ENCODE results near the gene VPS37D. TPM values are rescaled to one million over a fixed set of nuclear protein-coding genes. Genes with fewer than 3 reads are reported as not detected.
"Not testable (repeated sequence)": the region's sequence is repeated elsewhere in the genome, so short reads cannot be mapped to it uniquely, and the experiment has no call there.

Gene VPS37D, protein sequence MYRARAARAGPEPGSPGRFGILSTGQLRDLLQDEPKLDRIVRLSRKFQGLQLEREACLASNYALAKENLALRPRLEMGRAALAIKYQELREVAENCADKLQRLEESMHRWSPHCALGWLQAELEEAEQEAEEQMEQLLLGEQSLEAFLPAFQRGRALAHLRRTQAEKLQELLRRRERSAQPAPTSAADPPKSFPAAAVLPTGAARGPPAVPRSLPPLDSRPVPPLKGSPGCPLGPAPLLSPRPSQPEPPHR
- 5.8 and 5.9 TPM in 2 replicates for total RNA-seq

DNA sequence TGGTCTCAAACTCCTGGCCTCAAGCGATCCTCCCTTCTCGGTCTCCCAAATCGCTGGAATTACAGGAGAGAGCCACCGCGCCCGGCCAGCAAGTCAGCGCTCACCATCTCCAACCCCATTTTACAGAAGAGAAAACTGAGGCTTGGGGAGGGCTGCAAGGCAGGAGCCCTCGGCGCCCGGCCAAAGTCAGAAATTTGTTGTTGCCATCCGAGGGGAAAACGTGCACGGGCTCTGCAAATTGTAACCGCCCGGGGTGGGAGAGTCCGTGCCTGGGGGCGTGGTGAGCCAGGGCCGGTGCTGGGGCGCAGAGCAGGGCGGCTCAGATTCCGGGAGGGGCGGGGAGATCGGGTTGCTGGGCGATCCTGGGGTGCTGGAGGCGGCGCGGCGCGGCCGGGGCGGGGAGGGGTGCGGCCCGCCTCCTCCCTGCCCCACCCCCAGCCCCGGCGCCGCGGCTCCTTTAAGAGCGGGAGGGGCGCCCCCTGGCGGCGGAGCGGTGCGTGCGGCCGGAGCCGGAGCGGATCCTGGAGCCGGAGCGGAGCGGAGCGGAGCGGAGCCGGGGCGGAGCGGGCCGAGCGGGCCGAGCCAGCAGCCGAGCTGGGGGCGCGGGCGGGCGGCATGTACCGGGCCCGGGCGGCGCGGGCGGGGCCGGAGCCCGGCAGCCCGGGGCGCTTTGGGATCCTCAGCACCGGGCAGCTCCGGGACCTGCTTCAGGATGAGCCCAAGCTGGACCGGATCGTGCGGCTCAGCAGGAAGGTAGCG, at the start of gene VPS37D:
Gene VPS37D, plus strand, starts transcription at position 488 of the 759 bp plus-strand sequence. Its CDS starts 128 bp downstream, at position 616.
- TF ChIP-seq, protein P1, sequence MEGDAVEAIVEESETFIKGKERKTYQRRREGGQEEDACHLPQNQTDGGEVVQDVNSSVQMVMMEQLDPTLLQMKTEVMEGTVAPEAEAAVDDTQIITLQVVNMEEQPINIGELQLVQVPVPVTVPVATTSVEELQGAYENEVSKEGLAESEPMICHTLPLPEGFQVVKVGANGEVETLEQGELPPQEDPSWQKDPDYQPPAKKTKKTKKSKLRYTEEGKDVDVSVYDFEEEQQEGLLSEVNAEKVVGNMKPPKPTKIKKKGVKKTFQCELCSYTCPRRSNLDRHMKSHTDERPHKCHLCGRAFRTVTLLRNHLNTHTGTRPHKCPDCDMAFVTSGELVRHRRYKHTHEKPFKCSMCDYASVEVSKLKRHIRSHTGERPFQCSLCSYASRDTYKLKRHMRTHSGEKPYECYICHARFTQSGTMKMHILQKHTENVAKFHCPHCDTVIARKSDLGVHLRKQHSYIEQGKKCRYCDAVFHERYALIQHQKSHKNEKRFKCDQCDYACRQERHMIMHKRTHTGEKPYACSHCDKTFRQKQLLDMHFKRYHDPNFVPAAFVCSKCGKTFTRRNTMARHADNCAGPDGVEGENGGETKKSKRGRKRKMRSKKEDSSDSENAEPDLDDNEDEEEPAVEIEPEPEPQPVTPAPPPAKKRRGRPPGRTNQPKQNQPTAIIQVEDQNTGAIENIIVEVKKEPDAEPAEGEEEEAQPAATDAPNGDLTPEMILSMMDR (IDR thresholded peaks at IDR 0.05; ENCODE audit: extremely low read depth, low read depth, low read length), result peak; percentile 47
- H3K4me3 ChIP-seq (ENCODE audit: insufficient read depth, low read length), result peak within 1 kb of the TSS; percentile 77
- peaks cover 7% of the 10 kb centered on the region for H3K27me3 ChIP-seq (ENCODE audit: insufficient read depth, low read length)
- peak within 1 kb of the TSS; percentile 89 for H3K4me2 ChIP-seq (ENCODE audit: insufficient read depth, low read length)
- peaks cover 7% of the 10 kb centered on the region for H3K4me1 ChIP-seq (ENCODE audit: insufficient read depth, low read length)
- H3K36me3 ChIP-seq (ENCODE audit: insufficient read depth, low read length), result no peaks in the 10 kb centered on the region
- H3K9me3 ChIP-seq (ENCODE audit: low read depth, low read length), result no peaks in the 10 kb centered on the region
- peak within 1 kb of the TSS; percentile 85 for H2AFZ ChIP-seq (ENCODE audit: low read length)
- H3K27ac ChIP-seq (ENCODE audit: low read depth, low read length), result no peak within 1 kb of the TSS
- peaks cover 2% of the 10 kb centered on the region for H3K79me2 ChIP-seq (ENCODE audit: insufficient read depth, low read length)
- peak; percentile 100 for DNase-seq (ENCODE audit: insufficient read length, low spot score, missing footprints)
- peaks cover 4% of the 10 kb centered on the region for H4K20me1 ChIP-seq (ENCODE audit: insufficient read depth, low read length)

DNA sequence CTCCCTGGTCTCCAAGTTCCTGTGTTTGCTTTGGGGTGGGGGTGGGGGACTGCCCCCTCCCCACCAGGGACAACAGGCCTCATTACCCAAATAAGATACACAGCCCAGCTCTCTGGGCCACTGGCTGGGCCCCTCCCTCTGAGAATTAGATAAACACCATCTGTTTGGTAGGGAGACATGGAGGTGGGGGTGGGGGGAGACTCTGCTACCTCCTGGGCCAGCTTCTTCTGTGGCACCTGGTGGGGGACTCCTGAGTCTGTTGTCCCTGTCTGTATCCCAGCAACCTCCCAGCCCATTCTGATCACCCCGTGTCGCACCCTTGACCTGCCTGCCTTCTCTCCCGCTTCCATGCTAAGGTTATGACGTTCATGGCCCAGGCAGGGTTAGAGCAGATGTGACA, 49.1 kb upstream of the VPS37D start:
- peak; percentile 30 for DNase-seq (ENCODE audit: insufficient read length, low spot score, missing footprints)
- Histone ChIP-seq H3K79me2 (ENCODE audit: insufficient read depth, low read length) (no peaks in the 10 kb centered on the region), H3K4me2 (ENCODE audit: insufficient read depth, low read length) (no peak overlapping the region), H3K27ac (ENCODE audit: low read depth, low read length) (no peak overlapping the region), H3K4me1 (ENCODE audit: insufficient read depth, low read length) (no peaks in the 10 kb centered on the region), H2AFZ (ENCODE audit: low read length) (no peak overlapping the region), H3K27me3 (ENCODE audit: insufficient read depth, low read length) (peaks cover 29% of the 10 kb centered on the region), H4K20me1 (ENCODE audit: insufficient read depth, low read length) (no peaks in the 10 kb centered on the region), H3K36me3 (ENCODE audit: insufficient read depth, low read length) (no peaks in the 10 kb centered on the region), H3K9me3 (ENCODE audit: low read depth, low read length) (no peaks in the 10 kb centered on the region), H3K4me3 (ENCODE audit: insufficient read depth, low read length) (no peak overlapping the region)
- TF ChIP-seq, protein P1 (IDR thresholded peaks at IDR 0.05; ENCODE audit: extremely low read depth, low read depth, low read length), result no peak

DNA sequence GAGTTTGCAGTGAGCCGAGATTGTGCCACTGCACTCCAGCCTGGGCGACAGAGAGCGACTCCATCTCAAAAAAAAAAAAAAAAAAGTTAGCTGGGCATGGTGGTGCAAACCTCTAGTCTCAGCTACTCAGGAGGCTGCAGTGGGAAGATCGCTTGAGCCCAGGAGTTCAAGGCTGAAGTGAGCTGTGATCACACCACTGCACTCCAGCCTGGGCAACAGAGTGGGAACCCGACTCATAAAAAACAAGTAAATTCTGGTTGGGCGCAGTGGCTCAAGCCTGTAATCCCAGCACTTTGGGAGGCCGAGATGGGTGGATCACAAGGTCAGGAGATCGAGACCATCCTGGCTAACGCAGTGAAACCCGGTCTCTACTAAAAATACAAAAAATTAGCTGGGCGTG, 48.2 kb upstream of the VPS37D start:
- H3K27ac ChIP-seq (ENCODE audit: low read depth, low read length); H2AFZ ChIP-seq (ENCODE audit: low read length); H3K4me3 ChIP-seq (ENCODE audit: insufficient read depth, low read length); DNase-seq (ENCODE audit: insufficient read length, low spot score, missing footprints); H3K4me2 ChIP-seq (ENCODE audit: insufficient read depth, low read length); H4K20me1 ChIP-seq (ENCODE audit: insufficient read depth, low read length); H3K79me2 ChIP-seq (ENCODE audit: insufficient read depth, low read length); H3K9me3 ChIP-seq (ENCODE audit: low read depth, low read length); H3K36me3 ChIP-seq (ENCODE audit: insufficient read depth, low read length); H3K4me1 ChIP-seq (ENCODE audit: insufficient read depth, low read length): not testable (repeated sequence)
- peaks cover 30% of the 10 kb centered on the region for H3K27me3 ChIP-seq (ENCODE audit: insufficient read depth, low read length)

DNA sequence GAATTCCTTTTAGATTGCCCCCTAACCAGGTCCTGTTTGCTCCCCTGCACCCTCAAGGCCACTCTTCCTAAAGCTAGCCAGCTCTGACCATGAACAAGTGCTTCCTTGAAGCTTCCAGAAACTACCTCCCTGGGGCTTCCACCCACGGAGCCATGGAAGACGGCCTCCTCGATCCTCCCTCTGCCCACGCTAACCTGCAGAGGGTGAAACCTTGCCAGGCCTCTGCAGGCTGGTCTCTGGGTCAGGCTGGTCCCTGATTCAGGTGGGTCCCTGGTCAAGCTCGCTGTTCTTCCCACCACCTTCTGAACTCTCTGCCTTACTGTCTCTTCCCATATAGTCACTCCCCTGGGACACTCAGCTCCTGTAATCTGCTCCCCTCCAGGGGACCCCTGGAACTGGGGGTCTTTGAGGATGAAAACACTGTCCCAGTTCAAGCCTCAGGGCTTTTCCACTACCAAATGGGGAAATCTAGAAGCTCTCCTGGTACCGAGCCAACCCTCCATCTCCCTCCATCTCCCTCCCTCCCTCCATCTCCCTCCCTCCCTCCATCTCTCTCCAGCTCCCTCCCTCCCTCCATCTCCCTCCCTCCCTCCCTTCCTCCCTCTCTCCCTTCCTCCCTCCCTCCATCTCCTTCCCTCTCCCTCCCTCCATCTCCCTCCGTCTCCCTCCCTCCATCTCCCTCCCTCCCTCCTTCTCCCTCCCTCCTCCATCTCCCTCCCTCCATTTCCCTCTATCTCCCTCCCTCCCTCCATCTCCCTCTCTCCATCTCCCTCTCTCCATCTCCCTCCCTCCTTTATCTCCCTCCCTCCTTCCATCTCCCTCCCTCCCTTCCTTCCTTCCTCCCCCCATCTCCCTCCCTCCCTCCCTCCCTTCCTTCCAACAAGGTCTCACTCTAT, 46.2 kb upstream of the VPS37D start:
- H3K4me1 ChIP-seq (ENCODE audit: insufficient read depth, low read length), result no peaks in the 10 kb centered on the region
- DNase-seq (ENCODE audit: insufficient read length, low spot score, missing footprints), result peak; percentile 88

More for the DNA sequence above, 46.2 kb upstream of the VPS37D start:
- no peak overlapping the region for H2AFZ ChIP-seq (ENCODE audit: low read length)
- H3K4me2 ChIP-seq (ENCODE audit: insufficient read depth, low read length), result no peak overlapping the region
- H3K27ac ChIP-seq (ENCODE audit: low read depth, low read length), result no peak overlapping the region
- no peaks in the 10 kb centered on the region for H3K79me2 ChIP-seq (ENCODE audit: insufficient read depth, low read length)
- H3K36me3 ChIP-seq (ENCODE audit: insufficient read depth, low read length), result no peaks in the 10 kb centered on the region
- no peaks in the 10 kb centered on the region for H3K9me3 ChIP-seq (ENCODE audit: low read depth, low read length)
- H3K27me3 ChIP-seq (ENCODE audit: insufficient read depth, low read length), result peaks cover 39% of the 10 kb centered on the region
- no peak overlapping the region for H3K4me3 ChIP-seq (ENCODE audit: insufficient read depth, low read length)
- TF ChIP-seq, protein P1 (IDR thresholded peaks at IDR 0.05; ENCODE audit: extremely low read depth, low read depth, low read length), result no peak
- H4K20me1 ChIP-seq (ENCODE audit: insufficient read depth, low read length), result no peaks in the 10 kb centered on the region

Data from osteoblast (primary cell).